AG10803 (cell line): ENCODE measurements around the gene FBXL7.
A peak's percentile ranks its signal among the peaks of the same experiment; 100 is the strongest.

Experiments used
- DNase-seq: peaks from one replicate; pipeline ENCODE4 v3.0.0; 2010; ENCODE audit warnings: low read depth
- H3K4me3 ChIP-seq: 2 replicates; pipeline ENCODE4 v1.5.1; 2011; ENCODE audit warnings: mild to moderate bottlenecking, low read length, control low read depth
- TF ChIP-seq, protein P1 (sequence below): conservative IDR thresholded peaks from 2 replicates; pipeline ENCODE4 v1.5.1; 2011; ENCODE audit warnings: mild to moderate bottlenecking, low read length, control low read depth, inconsistent platforms

Gene FBXL7

DNA sequence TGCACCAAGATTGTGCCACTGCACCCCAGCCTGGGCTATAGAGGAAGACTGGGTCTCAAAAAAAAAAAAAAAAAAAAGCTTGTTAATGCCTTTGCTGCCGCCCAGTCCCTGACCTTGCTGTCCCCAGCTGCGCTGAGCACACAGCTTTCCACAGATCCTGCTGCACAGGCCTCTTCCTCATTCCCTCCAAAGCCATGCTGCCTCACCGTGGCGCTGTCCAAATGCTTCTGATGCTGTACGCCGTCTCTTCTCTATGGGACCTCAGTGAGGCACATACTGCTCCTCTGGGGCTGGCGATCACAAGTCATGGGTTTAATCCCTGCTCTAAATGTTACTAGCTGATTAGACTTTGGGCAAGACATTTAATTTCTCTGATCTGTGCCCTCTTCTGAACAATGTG is 234.1 kb downstream of the FBXL7 start:
- no peak for DNase-seq
- TF ChIP-seq, protein P1, sequence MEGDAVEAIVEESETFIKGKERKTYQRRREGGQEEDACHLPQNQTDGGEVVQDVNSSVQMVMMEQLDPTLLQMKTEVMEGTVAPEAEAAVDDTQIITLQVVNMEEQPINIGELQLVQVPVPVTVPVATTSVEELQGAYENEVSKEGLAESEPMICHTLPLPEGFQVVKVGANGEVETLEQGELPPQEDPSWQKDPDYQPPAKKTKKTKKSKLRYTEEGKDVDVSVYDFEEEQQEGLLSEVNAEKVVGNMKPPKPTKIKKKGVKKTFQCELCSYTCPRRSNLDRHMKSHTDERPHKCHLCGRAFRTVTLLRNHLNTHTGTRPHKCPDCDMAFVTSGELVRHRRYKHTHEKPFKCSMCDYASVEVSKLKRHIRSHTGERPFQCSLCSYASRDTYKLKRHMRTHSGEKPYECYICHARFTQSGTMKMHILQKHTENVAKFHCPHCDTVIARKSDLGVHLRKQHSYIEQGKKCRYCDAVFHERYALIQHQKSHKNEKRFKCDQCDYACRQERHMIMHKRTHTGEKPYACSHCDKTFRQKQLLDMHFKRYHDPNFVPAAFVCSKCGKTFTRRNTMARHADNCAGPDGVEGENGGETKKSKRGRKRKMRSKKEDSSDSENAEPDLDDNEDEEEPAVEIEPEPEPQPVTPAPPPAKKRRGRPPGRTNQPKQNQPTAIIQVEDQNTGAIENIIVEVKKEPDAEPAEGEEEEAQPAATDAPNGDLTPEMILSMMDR, result no peak
- no peak overlapping the region for H3K4me3 ChIP-seq

DNA sequence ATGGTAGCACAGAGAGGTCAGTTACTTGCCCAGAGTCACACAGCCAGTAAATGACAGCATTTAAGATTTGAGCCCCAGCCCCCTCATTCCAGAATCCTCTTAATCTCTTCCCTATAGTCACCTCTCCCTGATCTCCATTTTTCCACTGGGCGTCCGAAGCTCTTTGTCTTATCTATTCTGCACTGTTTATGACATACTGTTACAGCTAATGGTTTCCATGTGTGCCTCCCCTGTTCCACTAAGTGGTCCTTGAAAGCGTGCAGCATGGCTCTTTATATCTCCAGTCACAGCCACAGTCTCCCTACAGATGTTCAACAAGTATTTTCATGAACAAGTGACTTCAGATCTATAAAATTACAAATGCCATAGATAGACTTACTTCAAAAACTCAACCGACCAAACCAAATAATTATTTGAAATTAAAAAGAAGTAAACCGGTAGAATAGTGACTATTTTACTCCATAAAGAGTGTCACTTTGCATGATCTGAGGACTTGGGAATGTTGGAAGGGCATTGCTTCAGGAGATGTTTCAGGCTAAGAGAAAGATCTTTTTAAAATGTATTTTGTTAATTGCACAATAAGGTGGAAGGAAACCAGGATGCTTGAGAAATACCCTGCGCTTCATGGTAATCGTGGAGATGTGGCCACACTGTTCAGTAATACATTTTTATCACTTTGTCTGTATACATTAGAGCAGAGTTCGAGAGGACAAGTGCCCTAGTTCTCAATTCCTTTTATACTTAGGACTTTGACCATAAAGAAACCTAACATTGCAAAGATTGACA is 237.2 kb downstream of the FBXL7 start:
- peak overlapping the region; percentile 11; the same call in 1 of the 2 replicates for H3K4me3 ChIP-seq
- TF ChIP-seq, protein P1, result no peak
- DNase-seq, result peak; percentile 81

DNA sequence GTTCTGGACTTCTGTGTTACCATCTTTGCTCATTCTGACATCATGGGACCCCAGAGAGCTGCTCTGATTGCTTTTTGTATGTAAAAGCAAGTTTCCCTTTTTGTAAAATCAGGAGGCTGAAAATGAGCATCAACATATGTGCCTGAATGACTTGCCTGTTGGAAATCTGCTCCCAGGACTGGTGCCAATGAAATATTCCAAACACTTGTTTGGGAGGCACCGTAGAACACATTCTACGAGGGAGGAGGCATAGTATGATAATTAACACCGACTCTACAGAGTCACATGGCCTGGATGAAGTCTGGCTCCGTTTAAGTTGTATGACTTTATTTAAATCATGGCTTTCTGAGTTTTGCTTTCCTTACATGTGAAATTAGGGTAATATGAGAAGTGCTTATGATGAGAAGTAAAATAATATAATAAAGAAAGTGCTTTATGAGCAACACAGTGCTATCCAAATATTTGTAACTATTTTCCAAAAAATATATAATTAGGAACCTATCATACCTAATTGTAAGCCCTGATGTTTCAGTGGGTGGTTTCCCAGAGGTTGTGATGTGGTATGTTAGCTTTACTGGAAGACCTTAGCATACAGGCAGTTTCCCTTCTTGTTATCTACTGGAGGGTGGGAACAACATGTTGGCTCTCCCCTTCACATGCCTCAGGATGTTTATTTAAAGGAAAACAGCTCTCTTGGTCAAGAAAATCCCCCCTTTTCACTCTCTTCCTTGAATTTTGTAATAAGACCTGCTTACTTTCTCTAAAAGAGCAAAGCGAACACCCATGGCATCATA is 238.1 kb downstream of the FBXL7 start:
- peak overlapping the region; percentile 11; the same call in 1 of the 2 replicates for H3K4me3 ChIP-seq
- DNase-seq, result peak; percentile 85
- TF ChIP-seq, protein P1, result no peak

DNA sequence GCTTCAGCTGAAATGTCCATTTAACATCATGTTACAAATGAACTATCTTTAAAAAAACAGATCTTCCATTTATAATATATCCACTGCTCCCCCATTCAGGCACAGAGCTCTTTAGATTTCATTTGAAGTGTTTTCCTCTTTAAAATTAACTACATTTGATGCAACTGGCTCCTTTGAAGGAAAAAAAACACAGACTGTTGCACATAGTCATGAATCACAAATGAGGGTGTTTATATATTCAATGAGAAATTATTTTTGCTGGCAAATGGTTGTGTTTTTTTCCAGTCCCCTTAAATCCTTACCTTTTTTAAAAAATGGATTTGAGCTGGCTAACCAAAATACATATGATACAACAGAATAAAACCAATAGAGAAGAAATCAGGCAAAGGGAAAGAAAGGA is 240.4 kb downstream of the FBXL7 start:
- TF ChIP-seq, protein P1, result no peak
- H3K4me3 ChIP-seq, result no peak overlapping the region
- DNase-seq, result no peak

DNA sequence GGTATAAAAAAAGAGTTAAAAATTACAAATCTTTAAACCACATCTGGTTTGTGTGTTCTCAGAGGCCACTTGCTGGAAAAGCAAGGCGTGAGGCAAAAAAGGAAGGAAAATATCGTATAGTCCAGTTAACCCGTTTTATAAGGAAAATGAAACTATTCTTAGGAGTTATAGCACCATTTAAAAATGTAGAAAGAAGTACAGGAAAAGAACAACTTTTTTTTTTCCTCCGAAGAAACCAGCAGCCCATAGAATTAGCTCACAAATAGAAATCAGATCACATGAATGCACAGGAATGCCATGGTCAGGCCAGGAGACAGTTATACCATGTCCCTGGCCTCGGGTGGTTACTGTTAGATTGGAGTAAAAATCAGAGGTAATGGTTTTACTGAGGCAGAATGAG is 241.6 kb downstream of the FBXL7 start:
- no peak for DNase-seq
- H3K4me3 ChIP-seq, result no peak overlapping the region
- TF ChIP-seq, protein P1, result no peak

DNA sequence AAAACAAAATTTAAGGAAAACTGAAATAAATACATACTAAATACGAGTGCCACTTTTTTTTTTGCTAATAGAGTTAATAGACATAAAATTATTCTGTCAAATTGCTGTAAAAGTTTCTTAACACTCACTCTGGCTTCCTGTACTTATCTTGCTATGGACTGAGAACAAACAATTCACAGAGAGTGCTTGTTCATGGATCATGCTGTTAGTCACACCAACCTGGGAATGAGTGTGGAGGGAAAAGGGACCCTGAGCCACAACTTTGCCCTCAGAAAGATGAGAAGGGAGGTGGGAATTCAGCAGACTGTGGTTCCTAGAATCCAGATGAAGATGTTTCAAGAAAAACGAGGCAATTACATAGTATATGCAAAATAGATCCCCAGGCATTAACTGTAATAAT is 246.9 kb downstream of the FBXL7 start:
- no peak for DNase-seq
- TF ChIP-seq, protein P1, result no peak

DNA sequence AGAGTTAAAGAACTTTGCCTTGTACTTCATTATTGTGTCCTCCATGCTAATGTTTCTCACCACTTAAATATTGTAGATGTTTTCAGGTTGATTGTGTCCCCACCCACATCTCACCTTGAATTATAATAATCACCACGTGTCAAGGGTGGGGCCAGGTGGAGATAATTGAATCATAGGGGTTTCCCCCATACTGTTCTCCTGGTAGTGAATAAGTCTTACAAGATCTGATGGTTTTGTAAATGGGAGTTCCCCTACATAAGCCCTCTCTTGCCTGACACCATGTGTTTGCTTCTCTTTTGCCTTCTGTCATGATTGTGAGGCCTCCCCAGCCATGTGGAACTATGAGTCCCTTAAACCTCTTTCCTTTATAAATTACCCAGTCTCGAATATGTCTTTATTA is 248.3 kb downstream of the FBXL7 start:
- TF ChIP-seq, protein P1, result no peak
- no peak overlapping the region for H3K4me3 ChIP-seq
- DNase-seq, result no peak

More for the DNA sequence above, 246.9 kb downstream of the FBXL7 start:
- no peak overlapping the region for H3K4me3 ChIP-seq
